OCI-LY1 (cell line): ENCODE data around the gene CTNNA3.

Experiments
- CTCF ChIP-seq: fragments of 200-600 bp; sonication (generic), shearing (Covaris generic); IDR thresholded peaks from 2 replicates; pipeline ENCODE4 v1.5.1; 2017; ENCODE audit warnings: mild to moderate bottlenecking, antibody characterized with exemption, low read length, moderate library complexity, mixed read lengths
- EZH2 ChIP-seq: fragments of 200-600 bp; sonication (generic), shearing (Covaris generic); IDR thresholded peaks from 2 replicates; pipeline ENCODE4 v1.8.0; 2017; ENCODE audit warnings: borderline replicate concordance, mixed run types, mild to moderate bottlenecking, antibody characterized with exemption, low read length, moderate library complexity, mixed read lengths

DNA sequence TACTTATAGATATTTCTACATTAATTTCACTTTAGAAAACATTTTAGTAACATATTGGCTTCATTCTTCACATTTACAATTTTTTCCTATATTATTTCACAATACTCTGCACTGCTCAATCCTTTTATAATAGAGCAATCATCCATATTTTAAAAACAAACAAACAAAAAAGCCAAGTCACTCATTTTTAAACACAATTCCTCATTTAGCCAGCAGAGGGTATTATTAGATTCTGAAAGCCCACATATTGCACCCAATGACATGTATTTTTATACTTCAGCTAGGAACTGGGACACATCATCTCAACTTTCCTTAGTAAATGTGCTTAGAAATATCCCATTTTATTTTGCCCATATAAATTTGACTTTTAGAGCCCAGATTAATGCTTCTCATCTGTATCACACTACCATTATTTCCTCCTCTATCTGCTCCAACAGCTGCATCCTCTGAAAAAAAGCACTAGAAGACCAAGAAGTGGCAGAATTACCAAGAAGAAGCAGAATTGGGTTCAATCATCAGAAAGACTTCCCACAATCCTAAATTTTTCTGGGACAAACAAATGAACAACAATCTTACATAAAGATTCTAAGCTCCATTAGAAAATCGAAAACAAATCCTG lies 29.5 kb downstream of the CTNNA3 start:
- TF ChIP-seq CTCF, result peak; percentile 60
- TF ChIP-seq EZH2, result no peak
